Liver (tissue), 3 donors: Measurements from ENCODE around the gene YAF2.

Experiments
- ATF3 ChIP-seq: IDR thresholded peaks from 2 replicates; pipeline ENCODE4 v1.6.1; 2016; ENCODE audit warnings: antibody characterized with exemption
- CTCF ChIP-seq: fragments of 150-350 bp; IDR thresholded peaks from 2 replicates; pipeline ENCODE4 v1.5.1; 2017; ENCODE audit warnings: improper control_type of control experiment, low read depth, low read length; ENCODE audit not compliant: missing input control
- GABPA ChIP-seq, 2 donors: IDR thresholded peaks in 1 of 2; conservative IDR thresholded peaks in 1 of 2; 2 replicates each; pipeline ENCODE4 v1.6.1; 2016; ENCODE audit warnings: antibody characterized with exemption in 2 of 2, mild to moderate bottlenecking in 1 of 2, moderate library complexity in 1 of 2
- HNF4A ChIP-seq, 2 donors: conservative IDR thresholded peaks; 2 replicates each; pipeline ENCODE4 v1.6.1; 2016; ENCODE audit warnings: antibody characterized with exemption in 2 of 2, mild to moderate bottlenecking in 2 of 2
- HNF4G ChIP-seq: IDR thresholded peaks from 2 replicates; pipeline ENCODE4 v1.6.1; 2016; ENCODE audit warnings: antibody characterized with exemption
- MAX ChIP-seq: IDR thresholded peaks from 2 replicates; pipeline ENCODE4 v1.6.1; 2016; ENCODE audit warnings: antibody characterized with exemption
- REST ChIP-seq: IDR thresholded peaks from 2 replicates; pipeline ENCODE4 v1.6.1; 2016; ENCODE audit warnings: antibody characterized with exemption, mild to moderate bottlenecking
- SP1 ChIP-seq: IDR thresholded peaks from 2 replicates; pipeline ENCODE4 v1.6.1; 2018; ENCODE audit warnings: antibody characterized with exemption, mild to moderate bottlenecking
- YY1 ChIP-seq: IDR thresholded peaks from 2 replicates; pipeline ENCODE4 v1.6.1; 2016; ENCODE audit warnings: antibody characterized with exemption, mild to moderate bottlenecking
- donor health status: healthy.
- donor health status: healthy.

GRCh38 chr12:42145197-42145549 lies 92.9 kb downstream of the YAF2 start:
- no peak for TF ChIP-seq CTCF
- TF ChIP-seq SP1, result no peak
- no peak for TF ChIP-seq HNF4A (conservative IDR thresholded peaks at IDR 0.05)
- no peak for TF ChIP-seq YY1
- no peak for TF ChIP-seq REST
- no peak for TF ChIP-seq MAX
- TF ChIP-seq GABPA (IDR thresholded peaks at IDR 0.05 in 1 of 2, conservative IDR thresholded peaks at IDR 0.05 in 1 of 2), result no peak
- no peak for TF ChIP-seq HNF4G
- no peak for TF ChIP-seq ATF3
